Stimulated activated CD8-positive, alpha-beta memory T cell treated with anti-CD3 and anti-CD28 coated beads, Interleukin-7, amount 100 ng/mL, for 1 hour (primary cell): ENCODE results near the gene SPEG.

Source experiments
- DNase-seq, 2 donors: peaks; one replicate each; pipeline ENCODE4 v3.0.0-alpha.2; 2020; ENCODE audit warnings: low read depth in 2 of 2

The SPEG gene

DNA sequence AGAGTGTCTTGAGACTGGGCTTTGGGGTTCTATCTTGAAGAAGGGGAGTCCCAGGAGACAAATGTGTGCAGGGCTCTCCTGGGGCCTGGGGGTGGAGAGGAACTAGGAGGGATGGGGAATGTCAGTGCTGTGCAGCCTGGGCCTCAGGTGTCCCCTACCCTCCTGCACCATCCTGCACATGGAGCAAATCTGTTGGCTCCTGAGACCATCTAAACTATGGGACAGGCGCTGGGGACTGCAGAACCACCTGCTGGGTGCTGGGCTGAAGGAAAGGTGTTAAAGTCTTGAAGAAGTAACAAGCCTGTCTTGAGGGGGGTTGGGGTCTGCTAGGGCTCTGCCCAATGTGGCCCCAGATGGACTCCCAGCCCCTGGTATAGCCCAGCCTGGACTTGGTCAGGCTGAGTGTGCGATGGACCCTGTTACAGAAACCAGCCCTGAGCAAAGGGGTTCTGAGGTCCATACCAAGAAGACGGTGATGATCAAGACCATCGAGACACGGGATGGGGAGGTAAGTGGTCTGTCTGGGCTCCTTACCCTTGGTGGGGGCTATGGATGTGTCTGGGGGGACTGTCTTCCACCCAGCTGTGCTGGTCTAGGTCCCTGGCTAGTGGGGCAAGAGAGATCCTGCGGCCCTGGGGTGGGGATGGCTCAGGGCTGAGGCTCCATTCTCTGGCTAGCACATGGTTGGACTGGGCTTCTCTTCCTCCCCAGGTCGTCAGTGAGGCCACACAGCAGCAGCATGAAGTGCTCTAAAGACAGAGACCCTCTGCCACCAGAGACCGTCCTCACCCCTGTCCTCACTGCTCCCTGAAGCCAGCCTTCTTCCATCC lies 9.2 kb upstream of the SPEG start:
- no peak for DNase-seq

DNA sequence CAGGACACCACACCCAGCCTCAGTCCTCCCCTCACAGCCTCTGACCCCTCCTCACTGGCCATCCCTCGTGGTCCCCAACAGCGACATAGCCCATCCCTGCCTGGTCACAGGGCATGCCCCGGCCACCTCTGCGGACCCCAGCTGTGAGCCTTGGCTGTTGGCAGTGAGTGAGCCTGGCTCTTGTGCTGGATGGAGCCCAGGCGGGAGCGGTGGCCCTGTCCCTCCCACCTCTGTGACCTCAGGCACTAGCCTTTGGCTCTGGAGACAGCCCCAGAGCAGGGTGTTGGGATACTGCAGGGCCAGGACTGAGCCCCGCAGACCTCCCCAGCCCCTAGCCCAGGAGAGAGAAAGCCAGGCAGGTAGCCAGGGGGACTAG lies 8.6 kb upstream of the SPEG start:
- no peak for DNase-seq

DNA sequence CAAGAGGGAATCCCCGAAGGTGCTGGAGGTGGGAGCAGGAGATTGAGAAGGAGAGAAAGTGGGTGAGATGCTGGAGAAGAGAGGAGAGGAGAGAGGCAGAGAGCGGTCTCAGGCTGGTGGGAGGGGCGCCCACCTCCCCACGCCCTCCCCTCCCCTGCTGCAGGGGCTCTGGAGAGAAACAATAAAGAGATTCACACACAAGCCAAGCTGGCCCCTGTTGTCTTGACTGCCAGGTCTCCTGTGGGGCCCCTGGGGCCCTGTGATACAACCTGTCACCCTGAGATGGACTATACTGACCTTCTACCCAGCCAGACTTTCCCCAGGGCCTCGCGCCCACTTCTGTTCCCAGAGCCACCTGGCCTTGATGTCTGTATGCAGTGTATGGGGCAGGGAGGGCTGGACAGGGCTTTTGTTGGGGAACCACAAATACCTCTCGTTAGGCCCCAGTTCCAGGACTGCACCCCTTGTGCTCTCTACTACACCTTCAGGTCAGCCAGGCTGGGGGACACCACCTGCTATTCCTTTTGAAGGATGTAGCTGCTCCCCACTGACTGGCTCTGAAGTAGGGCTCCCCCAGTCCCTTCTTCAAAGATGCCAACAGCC lies 8.0 kb upstream of the SPEG start:
- no peak for DNase-seq

DNA sequence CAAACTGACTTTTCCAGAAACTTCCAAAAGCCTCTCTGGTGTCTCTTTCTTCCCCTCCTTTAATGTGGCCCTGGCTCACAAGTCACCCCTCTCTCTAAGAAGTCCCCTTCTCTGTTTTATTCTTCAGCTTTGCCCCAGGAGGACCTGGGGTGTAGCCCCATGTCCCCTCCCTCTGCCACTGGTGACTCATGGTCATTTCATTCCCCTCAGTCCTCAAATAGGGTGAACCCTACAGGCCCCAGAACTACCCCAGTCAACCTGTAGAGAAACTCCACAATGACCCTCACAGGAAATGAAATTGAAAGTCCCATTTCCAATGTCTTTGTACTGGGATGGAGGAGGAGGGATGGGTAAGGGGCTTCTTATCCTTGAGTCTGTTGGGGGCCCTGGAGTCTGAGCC lies 6.2 kb upstream of the SPEG start:
- no peak for DNase-seq

DNA sequence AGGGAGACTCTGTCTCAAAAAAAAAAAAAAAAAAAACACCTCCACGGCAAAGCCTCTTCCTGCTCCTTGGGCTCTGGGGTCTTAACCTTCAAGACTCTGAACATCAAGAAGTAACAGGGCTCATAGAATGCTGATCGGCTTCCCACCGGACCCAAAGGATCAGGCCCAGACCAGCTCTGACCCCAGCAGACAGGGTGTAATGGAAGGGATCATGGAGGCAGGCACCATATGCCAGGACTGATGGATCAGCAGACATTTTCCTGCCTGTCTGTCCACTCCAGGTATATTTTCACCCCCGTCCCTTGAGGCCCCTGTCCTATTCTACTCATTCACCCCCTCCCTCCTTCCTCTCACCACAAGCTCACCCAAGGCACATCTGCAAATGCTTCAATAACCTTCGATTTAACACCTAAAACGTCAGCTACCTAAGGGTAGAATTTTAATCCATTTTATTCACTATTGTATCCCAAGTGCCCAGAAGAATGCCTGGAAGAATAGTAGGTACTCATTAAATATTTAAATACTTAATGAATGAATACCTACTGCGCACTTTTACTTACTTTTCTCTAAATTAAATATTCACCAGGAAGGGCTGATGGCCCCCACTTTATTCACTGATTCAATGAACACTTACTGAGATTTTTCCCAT lies 4.6 kb upstream of the SPEG start:
- DNase-seq = no peak

DNA sequence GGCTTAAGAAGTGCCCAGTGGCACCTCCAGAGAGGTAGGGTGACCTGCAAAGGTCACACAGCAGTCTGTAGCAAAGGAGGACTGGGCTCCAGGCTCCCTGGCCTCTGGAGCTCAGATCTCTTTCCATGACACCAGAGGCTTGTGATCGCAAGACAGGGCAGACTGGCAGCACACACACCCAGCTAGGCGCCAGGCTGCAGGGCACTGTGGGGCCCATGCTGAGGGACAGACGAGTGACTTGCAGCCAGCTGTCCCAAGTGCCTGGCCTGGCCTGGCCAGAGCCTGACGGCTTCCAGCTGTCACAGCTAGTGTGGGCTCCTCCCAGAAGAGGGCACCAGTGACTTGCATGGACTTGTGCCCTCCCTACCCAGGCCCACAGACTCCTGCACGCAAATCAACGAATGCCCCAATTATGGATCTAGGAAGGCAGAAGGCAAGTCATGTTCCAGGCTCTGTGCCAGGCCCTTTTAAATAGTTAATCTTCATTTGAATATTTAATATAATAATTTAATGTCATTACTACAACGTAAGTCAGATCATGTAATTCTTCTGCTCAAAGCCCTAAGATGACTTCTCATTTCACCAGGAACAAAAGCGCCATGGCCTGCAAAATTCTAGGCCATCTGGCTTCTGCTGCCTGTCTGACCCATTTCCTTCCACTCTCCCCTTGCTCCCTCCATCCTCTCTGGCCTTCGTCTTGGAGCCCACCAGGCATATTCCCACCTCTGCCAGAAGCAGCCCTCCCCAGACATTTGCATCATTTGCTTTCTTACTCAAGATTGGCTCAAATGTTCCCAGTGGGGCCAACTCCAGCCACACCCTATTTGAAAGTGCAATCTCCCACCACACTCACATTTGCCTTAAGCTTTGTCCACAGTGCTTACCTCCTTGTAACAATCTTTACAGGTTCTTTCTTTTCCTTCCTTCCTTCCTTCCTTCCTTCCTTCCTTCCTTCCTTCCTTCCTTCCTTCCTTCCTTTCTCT lies 3.7 kb upstream of the SPEG start:
- DNase-seq = no peak

DNA sequence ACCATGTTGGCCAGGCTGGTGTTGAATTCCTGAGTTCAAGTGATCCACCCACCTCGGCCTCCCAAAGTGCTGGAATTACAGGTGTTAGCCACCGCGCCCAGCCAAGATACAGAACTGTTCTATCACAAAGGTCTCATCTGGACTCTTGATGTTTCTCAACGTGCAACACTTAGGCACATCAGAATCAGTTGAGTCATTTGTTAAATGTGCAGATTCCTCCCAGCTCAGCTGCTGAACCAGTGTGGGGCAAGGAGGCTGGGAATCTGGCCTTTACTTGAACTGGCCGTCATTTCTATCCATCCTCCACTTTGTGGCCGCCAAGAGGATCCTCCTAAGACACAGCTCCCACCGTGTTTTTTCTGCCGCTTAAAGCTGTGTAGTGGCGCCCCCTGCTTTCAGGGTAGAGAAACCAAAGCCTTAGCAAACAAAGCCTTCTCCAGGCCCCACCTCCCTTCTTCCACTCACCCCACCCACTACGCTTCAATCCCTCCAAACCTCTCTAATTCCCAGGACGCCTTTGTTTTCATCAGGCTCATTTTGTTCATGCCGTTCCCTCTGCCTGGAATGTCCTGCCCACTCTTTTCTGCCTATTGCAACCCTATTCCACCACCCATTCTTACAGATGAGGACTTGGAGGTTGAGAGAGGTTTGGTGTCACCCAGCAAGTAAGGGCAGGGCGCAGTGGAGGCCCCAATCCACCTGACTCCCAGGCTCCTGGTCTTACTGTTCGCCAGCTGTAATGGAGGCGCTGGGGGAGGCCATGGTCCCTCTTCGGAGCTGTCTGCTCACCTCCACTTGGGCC lies 776 bp upstream of the SPEG start:
- DNase-seq = no peak

DNA sequence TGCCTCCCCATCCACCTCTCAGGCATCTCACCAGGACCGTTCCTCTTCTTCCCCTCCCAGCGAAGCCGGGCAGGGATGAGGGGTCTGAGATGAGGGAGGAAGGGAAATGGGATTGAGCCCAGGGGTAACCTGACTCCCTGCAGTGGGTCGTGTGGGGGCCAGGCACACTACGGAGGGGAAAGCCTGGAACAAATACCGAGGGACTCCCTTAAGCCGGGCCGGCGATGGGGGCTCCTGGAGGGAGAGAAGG lies 250 bp upstream of the SPEG start:
- DNase-seq = no peak

DNA sequence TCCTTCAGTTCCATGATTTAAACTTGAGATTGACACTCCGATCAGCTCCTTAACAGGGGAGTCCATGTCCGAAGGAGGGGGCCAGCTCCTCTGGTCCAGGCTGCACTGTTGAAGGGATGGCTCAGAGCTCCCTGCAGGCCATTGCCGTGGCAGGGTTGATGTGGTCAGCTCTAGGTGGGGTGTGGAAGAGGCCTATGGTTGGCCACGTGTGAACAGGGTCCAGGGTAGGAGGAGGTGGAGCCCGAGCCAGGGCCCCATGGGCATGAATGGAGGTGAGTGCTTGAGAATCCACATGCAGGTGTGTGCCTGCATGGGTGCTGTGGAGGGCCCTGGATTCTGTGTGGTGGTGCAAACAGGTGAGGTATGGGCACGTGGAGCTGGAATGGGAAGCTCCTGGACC lies 1.1 kb downstream of the SPEG start:
- no peak for DNase-seq

DNA sequence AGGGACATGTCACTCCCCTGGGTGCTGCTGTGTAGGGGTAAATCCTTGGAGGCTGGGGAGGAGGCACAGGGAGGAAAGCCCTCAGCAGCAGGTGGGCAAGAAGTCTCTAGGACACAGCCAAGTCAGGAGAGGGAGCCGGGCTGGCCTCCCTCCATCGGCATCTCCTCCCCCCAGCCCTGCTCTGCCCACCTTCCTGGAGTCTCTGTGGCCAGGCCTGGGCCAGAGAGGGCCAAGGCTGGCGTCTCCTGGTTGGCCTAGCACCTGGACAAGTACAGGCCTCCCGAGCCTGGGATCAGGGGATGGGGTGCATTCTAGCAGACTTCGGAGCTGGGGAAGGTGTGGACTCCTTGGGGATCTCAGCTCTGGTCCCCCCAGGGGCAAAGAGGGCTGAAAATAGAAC lies 1.8 kb downstream of the SPEG start:
- no peak for DNase-seq

DNA sequence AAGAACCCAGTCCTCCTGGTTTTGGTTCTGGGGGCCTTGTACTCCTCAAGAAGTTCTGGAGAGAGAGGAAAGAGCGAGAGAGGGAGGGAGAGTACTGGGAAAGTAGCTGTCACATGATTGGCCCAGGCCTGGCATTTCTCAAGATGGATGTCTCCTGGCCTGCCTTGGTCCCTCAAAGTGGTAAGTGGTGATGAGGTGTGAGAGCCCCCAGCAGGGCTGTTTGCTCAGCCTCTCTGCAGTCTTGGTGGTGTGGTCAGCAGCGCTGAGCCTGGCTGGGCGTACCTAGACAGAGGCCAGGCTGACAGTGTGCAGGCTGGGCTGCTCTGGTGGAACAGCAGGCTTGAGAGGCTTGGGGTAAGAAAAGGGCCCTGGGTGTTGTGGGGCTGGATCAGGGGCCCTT lies 2.5 kb downstream of the SPEG start:
- DNase-seq = no peak

DNA sequence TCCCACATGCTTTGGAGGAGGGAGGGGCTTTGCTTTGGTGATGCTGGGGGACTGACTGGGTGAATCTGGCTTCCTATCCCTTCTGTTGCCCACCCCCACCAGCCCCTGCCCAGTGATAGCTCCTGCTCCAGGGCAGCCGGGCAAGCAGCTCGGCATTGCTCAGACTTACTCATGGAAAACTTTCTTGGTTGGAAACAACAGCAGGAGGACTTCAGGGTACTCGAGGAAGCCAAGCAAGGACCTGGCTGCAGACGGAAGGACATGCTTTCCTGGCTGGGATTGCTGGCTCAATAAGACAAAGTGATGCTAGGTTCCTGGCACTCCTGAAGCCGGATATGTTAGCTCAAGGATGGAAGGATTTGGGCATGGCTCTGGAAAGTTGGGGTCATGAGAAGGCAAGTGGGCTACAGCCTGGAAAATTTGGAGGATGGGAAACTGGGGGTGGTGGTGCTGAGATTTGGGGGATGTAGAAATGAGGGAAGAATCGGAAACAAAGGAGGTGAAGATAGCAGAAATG lies 3.1 kb downstream of the SPEG start:
- DNase-seq = no peak

DNA sequence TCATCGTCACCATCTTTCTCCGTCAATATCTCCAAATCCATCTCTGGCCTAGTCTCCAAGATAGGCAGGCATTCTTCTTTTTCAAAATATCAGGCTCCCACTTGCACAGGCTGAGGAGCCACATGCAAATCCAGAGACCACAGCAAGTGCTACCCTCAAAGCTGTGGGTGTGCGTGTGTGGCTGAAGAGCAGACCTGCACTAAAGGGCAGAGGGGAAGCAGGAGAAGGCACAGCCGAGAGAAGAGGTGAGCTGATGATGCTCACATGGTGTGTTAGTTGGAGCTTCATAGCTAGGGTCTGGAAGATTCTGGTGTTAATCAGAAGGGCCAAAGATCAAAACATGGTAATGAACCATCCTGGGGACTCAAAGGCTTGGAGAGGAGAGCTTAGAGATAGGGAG lies 3.8 kb downstream of the SPEG start:
- no peak for DNase-seq

DNA sequence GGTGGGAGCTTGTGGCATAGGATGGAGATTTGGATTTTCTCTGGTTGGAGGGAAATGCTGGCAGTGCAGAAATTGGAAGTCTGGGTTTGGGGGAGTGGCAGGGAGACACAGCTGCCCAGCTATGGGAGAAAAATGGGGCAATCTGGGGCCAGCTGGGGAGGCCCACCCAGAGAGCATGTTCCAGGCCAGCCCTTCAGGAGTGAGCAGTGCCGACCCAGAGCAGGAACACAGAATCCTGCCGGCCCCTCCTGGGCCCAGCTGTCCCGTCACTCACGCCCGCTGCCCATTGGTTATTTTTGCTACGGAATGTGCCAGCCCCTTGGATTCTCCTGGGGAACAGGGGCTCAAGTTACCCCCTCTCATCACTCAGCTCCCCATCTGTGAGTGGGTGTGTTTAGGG lies 4.9 kb downstream of the SPEG start:
- DNase-seq = no peak

DNA sequence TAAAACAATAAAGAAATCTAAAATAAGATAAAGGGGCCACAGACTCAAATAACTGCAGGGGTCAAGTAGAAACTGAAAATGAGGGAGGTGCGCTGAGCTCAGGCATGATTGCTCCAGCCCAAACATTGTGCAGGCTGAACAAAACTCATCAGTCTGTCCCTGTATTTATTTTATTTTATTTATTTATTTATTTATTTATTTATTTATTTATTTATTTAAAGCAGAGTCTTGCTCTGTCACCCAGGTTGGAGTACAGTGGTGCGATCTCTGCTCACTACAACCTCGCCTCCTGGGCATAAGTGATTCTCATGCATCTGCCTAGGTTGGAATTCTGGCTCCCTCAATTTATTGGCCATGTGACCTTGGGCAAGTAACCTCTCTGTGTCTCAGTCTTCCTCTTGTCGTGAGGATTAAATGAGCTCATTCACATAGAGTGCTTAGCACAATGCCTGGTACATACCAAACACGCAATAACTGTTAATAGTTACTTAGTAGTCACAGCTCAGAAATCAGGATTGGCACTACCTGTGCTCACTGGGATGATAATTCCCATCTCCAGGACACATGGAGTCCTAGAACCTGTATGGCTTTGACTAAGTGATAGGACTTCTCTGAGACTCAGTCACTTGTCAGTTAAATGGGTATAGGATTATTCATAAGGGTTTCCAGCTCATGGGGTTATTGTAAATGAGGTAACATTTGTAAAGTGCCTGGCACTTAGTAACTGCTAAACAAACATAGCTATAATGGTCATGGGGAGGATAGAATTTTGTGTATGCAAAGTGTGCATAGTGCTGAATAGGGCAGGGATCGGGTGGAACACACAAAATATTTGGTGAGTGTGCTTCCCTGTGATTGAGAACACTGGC lies 6.0 kb downstream of the SPEG start:
- DNase-seq = no peak

DNA sequence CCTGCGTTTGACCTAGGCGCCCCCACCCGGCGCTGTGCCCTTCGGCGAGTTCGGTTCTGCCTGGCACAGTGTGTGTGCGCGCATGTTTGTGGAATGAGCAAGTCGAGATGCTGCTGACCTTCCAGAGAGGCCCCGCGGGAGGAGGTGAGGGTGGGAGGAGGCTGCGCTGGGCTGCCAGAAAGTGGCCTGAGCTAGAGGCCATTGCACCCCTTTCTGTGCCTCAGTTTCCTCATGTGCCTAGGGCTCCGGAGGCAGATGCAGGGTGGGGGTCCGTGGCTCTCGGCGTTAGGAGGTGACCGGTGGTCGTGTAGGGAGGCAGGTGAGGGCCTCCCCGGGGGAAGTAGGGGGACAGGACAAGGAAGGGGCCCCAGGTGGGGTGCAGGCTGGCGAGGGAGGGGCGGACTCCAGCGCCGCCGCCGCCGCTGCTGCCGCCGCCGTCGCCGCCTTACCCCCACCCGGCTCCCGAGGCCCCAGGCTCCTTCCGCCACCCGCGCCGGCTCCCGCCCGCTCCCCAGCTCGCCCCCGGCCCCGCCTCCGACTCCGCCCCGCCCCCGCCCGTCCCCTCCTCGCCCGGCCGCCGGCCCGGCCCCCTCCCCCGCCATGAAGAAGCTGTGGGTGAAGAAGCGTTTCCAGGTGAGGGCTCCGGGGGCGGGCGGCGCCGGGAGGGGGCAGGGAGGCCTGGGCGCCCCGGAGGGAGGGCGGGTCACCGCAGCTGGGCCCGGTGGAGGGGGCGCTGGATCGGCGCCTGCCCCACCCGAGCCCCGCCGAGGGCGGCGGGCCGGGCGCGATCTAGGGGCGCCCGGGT lies 7.0 kb downstream of the SPEG start:
- DNase-seq = peak; percentile 14 to 30

DNA sequence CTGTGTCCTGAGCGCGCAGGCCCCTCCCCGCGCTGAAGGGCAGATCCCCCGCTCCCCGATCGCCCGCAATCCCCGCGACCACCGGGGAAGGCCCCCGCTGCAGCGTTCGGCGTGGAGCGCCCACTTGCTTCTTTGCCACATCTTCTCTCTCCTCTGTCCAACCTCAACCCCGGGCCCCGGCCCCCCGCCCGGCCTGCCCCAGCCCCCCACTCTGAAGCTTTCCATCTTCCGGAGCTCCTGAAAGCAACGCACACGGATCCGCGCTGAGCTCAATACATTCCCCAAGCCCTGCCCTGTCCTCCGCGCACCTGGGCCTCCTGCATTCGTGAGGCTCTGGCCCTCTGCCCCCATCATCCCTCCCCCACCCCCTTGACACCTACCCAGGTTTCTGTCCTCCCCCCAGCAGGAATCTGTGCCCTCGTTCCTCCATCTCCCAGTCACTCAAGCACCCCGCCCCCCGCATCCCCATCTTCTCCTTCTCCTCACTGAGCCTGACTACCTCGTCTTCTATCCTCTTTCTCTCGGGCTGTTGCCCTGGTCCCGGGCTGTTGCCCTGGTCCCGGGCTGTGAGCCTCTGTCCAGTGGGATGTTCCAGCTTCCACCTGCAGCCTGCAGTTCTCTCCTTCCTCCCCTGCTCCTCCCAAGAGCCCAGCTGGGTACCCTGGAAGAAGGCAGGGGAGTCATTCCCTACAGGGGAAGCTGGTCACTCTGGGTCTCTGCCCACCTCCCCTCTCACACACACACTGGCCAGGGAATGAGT lies 7.8 kb downstream of the SPEG start:
- DNase-seq = no peak

DNA sequence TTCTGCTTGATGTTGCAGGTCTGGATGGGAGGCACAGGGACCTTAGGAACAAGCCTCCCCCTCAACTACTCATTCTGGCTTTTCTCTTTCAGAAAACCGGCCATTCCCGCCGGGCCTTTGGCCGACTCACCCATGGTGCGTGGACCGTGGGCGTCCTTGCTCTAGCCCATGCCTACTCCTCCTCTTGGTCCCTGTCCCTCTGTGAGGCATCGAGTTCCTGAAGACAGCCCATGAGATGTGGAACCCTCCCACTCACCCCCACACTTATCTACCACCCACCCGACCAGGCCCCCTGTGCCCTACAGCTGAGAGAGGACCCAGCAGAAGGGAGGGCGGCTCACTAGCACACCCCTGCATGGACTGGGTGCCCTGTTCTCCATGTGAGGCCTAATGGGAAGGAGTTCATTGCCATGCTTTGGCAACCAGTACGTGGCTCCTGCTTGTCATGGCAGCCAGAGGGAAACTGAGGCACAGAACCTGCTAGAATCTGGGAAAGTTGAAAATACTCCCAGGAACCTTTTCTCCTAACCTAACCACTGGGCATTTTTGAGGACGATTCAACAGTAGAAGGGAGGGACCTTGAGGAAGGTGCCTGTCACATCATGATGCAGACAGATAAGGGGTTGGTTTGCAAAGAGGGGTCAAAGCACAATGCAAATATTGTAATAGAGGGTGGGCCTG lies 8.5 kb downstream of the SPEG start:
- DNase-seq = no peak
